GM12874 (cell line): ENCODE results near the gene PLCG2.

Experiments
- TF ChIP-seq, protein P1 (sequence below): IDR thresholded peaks from 2 replicates; pipeline ENCODE4 v1.5.1; 2011; ENCODE audit warnings: low read depth, mild to moderate bottlenecking, control low read depth, low read length, moderate library complexity; ENCODE audit not compliant: insufficient read depth

Gene PLCG2

DNA sequence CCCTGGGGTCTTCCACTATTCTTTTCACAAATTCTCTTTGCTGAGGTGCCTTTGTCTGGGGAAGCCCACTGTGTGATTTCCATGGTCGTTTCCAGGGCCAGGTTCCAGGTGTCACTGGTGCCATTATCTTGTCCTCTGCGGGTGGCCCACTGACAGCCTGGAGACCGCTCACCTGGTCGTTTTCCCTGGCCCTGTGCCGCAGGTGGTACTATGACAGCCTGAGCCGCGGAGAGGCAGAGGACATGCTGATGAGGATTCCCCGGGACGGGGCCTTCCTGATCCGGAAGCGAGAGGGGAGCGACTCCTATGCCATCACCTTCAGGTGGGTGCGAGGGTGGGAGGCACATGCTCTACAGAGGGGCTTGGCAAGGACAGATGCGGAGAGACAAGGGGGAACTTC, 133.3 kb downstream of the PLCG2 start:
- TF ChIP-seq, protein P1, sequence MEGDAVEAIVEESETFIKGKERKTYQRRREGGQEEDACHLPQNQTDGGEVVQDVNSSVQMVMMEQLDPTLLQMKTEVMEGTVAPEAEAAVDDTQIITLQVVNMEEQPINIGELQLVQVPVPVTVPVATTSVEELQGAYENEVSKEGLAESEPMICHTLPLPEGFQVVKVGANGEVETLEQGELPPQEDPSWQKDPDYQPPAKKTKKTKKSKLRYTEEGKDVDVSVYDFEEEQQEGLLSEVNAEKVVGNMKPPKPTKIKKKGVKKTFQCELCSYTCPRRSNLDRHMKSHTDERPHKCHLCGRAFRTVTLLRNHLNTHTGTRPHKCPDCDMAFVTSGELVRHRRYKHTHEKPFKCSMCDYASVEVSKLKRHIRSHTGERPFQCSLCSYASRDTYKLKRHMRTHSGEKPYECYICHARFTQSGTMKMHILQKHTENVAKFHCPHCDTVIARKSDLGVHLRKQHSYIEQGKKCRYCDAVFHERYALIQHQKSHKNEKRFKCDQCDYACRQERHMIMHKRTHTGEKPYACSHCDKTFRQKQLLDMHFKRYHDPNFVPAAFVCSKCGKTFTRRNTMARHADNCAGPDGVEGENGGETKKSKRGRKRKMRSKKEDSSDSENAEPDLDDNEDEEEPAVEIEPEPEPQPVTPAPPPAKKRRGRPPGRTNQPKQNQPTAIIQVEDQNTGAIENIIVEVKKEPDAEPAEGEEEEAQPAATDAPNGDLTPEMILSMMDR: no peak

DNA sequence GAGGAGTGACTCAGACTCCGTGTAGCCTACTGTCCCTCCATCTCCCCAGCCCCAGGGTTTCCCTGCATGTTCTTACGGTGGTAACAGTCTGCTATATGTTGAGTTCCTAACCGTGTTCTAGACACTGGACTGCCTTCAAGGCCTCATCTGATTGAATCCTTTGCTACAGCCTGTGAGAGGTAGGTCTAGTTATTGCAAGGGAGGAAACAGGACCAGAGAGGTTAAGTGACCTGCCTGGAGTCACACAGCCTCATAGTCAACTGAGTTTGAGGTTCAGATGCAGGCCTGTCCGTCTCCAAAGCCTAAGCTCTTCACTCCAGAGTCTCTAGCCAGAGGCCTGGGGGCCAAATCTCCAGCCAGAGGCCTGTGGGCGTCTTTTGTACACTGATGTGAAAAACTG, 134.1 kb downstream of the PLCG2 start:
- TF ChIP-seq, protein P1: no peak

DNA sequence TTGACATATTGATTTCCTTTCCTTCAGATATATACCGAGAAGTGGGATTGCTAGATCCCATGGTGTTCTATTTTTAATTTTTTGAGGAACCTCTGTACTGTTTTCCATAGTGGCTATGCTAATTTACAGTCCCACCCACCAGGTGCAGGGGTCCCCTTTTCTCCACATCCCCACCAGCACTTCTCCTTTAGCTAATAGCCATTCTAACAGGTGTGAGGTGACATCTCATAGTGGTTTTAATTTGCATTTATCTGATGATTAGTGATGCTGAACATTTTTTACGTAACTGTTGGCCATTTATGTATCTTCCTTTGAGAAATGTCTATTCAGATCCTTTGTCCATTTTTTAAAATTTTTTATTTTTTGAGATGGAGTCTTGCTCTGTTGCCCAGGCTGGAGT, 138.3 kb downstream of the PLCG2 start:
- TF ChIP-seq, protein P1: no peak

DNA sequence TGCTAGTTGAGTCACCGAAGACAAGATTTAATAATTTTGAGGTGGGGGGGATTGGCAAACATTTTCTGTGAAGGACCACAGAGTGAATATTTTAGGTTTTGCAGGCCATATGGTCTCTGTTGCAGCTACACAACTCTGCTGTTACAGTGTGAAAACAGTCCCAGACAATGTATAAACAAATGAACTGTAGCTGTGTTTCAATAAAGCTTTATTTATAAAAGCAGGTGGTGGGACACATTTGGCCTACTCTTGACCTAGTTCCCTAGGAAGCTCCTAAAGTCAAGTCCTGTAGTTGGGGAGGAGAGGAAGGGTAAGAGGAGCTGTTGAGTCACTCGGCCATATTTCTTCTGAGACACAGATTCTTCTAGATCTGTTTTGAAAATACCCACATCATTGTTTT, 139.8 kb downstream of the PLCG2 start:
- TF ChIP-seq, protein P1: no peak

DNA sequence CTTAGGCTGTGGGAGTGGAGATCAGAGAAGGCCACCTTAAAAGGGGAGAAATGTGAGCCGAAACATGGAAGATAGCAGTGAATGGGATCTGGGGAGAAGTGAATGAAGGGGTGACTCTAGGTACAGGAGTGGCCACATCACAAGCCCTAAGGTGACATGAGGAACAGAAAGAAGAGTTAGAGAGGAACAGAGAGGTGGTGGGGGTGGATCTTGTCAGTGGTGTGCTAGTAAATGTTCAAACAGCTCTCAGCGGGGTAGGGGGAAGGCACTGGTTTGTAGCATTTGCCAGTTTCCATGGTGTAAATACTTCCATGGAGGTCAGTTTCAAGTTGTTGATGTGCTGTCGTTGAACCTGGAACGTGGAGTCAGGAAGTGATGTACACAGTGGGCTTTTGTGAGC, 141.4 kb downstream of the PLCG2 start:
- TF ChIP-seq, protein P1: no peak

DNA sequence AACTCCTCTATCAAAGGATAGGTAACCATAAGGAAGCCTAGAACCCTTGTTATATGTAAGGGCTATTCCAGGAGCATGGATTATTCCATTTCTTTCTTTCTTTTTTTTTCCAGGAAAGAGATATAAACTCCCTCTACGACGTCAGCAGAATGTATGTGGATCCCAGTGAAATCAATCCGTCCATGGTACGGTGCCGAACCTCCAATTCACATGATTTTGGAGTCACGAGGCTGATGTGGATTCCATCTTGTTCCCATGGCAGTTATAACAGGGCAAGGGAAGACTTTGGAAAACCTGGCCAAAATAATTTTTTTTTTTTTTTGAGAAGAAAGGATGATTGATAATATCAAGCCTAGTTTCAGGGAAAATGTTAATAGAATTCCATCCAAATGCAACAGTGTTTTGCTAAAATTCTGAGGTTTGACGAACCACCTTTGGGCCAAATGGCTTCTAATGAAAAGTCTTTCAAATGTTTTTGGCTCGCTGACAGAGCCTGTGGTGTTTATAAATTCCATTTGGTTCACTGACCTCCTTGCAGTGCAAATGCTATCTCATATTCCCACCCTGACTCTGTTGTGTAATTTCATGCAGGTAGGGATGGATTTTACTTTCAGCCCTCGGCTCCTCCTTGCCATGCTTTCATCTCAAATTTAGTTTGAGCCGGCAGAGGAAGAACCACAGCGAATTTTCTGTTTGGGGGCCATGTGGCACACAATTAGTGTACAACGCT, 142.2 kb downstream of the PLCG2 start:
- TF ChIP-seq, protein P1: no peak

DNA sequence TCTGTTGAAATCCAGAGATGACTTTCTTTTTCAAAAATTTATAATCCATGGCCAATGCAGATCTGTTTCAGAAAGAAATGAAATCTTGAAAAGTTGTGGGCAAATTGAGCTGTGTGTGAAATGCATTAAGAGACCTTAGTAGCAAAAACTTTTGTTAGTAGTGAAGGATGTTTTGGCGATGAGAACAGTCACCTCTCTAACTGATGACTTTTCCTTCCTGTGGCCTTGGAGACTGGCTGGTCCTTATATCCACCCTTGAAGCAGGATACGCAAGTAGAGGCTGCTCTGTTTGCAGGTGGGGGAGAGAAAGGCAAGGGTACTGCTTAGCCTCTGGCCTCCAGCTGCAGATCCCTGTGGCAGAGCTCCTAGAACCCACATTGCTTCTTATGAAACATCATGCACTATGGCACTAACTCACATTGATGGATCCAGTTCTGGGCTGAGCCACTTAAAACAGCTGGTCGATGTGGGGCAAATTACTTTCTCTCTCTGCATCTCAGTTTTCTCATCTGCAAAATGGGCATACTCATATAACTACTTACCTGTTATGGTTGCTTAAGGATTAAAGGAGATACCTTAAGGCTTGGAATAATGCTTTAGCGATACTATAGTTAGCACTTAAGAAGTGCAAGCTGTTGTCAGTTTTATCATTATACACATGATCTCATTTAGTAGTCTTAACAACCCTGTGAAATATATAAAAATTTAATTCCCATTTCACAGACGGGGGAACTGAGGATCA, 142.9 kb downstream of the PLCG2 start:
- TF ChIP-seq, protein P1: no peak
